ENCODE measurements around the gene POLE.

DNA sequence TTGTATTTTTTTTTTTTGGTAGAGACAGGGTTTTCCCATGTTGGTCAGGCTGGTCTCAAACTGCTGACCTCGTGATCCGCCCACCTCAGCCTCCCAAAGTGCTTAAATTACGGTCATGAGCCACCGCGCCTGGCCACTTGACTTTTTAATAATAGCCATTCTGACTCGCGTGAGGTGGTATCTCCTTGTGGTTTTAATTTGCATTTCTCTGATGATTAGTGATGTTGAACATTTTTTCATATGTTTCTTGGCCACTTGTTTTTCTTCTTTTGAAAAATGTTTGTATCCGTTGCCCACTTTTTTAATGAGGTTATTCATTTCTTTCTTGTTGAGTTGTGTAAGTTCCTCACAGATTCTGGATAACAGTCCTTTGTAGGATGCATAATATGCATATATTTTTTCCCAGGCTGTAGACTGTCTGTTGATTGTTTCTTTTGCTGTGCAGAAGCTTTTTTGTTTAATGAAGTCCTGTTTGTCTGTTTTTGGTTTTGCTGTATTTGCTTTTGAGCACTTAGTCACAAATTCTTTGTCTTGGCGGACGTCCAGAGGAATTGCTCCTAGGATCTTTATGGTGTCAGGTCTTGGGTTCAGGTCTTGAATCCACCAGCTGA is 13.2 kb upstream of the POLE start:
- TF ChIP-seq, protein P1, sequence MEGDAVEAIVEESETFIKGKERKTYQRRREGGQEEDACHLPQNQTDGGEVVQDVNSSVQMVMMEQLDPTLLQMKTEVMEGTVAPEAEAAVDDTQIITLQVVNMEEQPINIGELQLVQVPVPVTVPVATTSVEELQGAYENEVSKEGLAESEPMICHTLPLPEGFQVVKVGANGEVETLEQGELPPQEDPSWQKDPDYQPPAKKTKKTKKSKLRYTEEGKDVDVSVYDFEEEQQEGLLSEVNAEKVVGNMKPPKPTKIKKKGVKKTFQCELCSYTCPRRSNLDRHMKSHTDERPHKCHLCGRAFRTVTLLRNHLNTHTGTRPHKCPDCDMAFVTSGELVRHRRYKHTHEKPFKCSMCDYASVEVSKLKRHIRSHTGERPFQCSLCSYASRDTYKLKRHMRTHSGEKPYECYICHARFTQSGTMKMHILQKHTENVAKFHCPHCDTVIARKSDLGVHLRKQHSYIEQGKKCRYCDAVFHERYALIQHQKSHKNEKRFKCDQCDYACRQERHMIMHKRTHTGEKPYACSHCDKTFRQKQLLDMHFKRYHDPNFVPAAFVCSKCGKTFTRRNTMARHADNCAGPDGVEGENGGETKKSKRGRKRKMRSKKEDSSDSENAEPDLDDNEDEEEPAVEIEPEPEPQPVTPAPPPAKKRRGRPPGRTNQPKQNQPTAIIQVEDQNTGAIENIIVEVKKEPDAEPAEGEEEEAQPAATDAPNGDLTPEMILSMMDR (conservative IDR thresholded peaks at IDR 0.05): no peak
- no peak for TF ChIP-seq EZH2 (IDR thresholded peaks at IDR 0.05; ENCODE audit: low read depth)
